Endothelial cell of umbilical vein (primary cell): ENCODE measurements around the gene INPP5E. TPM values are rescaled to one million over a fixed set of nuclear protein-coding genes. Genes with fewer than 3 reads are reported as not detected.

ENCODE experiments used
- BruUV-seq: library from RNA; stranded (reverse); fragments of 400-500 nt; replicated peaks from 2 replicates; lab custom pipeline; 2021; lab: Mats Ljungman, UMichigan
- CTCF ChIA-PET: fragments of 300-600, 350-600 bp; sonication (Branson Sonifier 250); formaldehyde crosslinking; loops from one replicate; lab custom pipeline; 2021; ENCODE audit warnings: antibody characterized with exemption, inconsistent platforms; lab: Charles Lee
- POLR2A ChIA-PET: fragments of 300-600, 350-600 bp; sonication (Branson Sonifier 250); formaldehyde crosslinking; loops from one replicate; lab custom pipeline; 2021; ENCODE audit warnings: antibody characterized with exemption, inconsistent platforms; lab: Charles Lee
- DNase-seq: peaks from one replicate; pipeline ENCODE4 v3.0.0-alpha.2; 2011; ENCODE audit warnings: low read depth, low spot score
- FAIRE-seq: peaks from 2 replicates; lab custom pipeline; 2011; peaks lifted over from hg19 to GRCh38; lab: Jason Lieb, UNC
- H2AFZ ChIP-seq: 2 replicates; pipeline ENCODE4 v1.6.0; 2012; ENCODE audit warnings: low read depth, low read length, control low read depth, inconsistent platforms
- H3K27ac ChIP-seq: 2 replicates; pipeline ENCODE4 v1.5.1; 2011; ENCODE audit warnings: low read depth, mild to moderate bottlenecking, control low read depth, low read length, moderate library complexity; ENCODE audit not compliant: insufficient read depth
- H3K27me3 ChIP-seq, 2 experiments: 2 replicates each; pipeline versions ENCODE4 v1.6.0 to v1.6.1; 2011; ENCODE audit warnings: low read length in 2 of 2, mixed read lengths in 1 of 2; ENCODE audit not compliant: control insufficient read depth in 2 of 2, insufficient read depth in 2 of 2
- H3K36me3 ChIP-seq, 2 experiments: 2 replicates in 1 of 2; 3 replicates in 1 of 2; pipeline ENCODE4 v1.5.1; 2011; ENCODE audit warnings: low read length in 2 of 2, mild to moderate bottlenecking in 1 of 2, moderate library complexity in 1 of 2; ENCODE audit not compliant: control insufficient read depth in 2 of 2, insufficient read depth in 2 of 2; ENCODE audit errors: extremely low read depth in 1 of 2
- H3K4me1 ChIP-seq: 3 replicates; pipeline ENCODE4 v1.5.1; 2011; ENCODE audit warnings: mild to moderate bottlenecking, low read length; ENCODE audit not compliant: control insufficient read depth, insufficient read depth; ENCODE audit errors: extremely low read depth
- H3K4me2 ChIP-seq: 2 replicates; pipeline ENCODE4 v1.6.1; 2011; ENCODE audit warnings: low read length, control low read depth, mixed read lengths; ENCODE audit not compliant: insufficient read depth
- H3K4me3 ChIP-seq, 3 experiments: fragments of 200-600 bp in 1 of 3; sonication (generic), shearing (Covaris generic) in 1 of 3; replicated peaks in 1 of 3; 2 replicates each; pipeline ENCODE4 v1.5.1; 2011 to 2016; ENCODE audit warnings: control low read depth in 3 of 3, low read length in 3 of 3, mild to moderate bottlenecking in 2 of 3, inconsistent platforms in 1 of 3, low read depth in 1 of 3, moderate library complexity in 1 of 3; ENCODE audit not compliant: insufficient read depth in 1 of 3
- H3K79me2 ChIP-seq: 2 replicates; pipeline ENCODE4 v1.6.0; 2012; ENCODE audit warnings: low read length, inconsistent platforms; ENCODE audit not compliant: control insufficient read depth, insufficient read depth
- H3K9ac ChIP-seq: replicated peaks from 2 replicates; pipeline ENCODE3; 2011; ENCODE audit warnings: low read length, control low read depth; ENCODE audit not compliant: insufficient read depth; ENCODE audit errors: extremely low read depth
- H3K9me1 ChIP-seq: replicated peaks from 3 replicates; pipeline ENCODE4 v1.6.0; 2011; ENCODE audit warnings: mild to moderate bottlenecking, low read length; ENCODE audit not compliant: control insufficient read depth, insufficient read depth; ENCODE audit errors: extremely low read depth
- H3K9me3 ChIP-seq: replicated peaks from 2 replicates; pipeline ENCODE4 v1.5.1; 2012; ENCODE audit warnings: low read length, inconsistent platforms; ENCODE audit not compliant: control insufficient read depth, insufficient read depth
- H4K20me1 ChIP-seq: replicated peaks from 2 replicates; pipeline ENCODE3; 2011; ENCODE audit warnings: mild to moderate bottlenecking, low read length; ENCODE audit not compliant: control insufficient read depth, insufficient read depth; ENCODE audit errors: extremely low read depth
- EZH2 ChIP-seq: IDR thresholded peaks from 2 replicates; pipeline ENCODE4 v1.6.1; 2012; ENCODE audit warnings: borderline replicate concordance, low read depth, mild to moderate bottlenecking, moderate library complexity, low read length, inconsistent platforms; ENCODE audit not compliant: severe bottlenecking
- FOS ChIP-seq: IDR thresholded peaks from 2 replicates; pipeline ENCODE4 v1.6.1; 2011; ENCODE audit warnings: mild to moderate bottlenecking, low read length, moderate library complexity, borderline replicate concordance; ENCODE audit not compliant: insufficient read depth
- GATA2 ChIP-seq: IDR thresholded peaks from 2 replicates; pipeline ENCODE4 v1.7.0; 2011; ENCODE audit warnings: low read depth, mild to moderate bottlenecking, moderate library complexity, mixed read lengths, low read length; ENCODE audit not compliant: insufficient read length, insufficient read depth
- JUN ChIP-seq: IDR thresholded peaks from 2 replicates; pipeline ENCODE4 v1.6.1; 2011; ENCODE audit warnings: borderline replicate concordance, low read depth; ENCODE audit not compliant: insufficient read length, insufficient read depth
- MYC ChIP-seq: IDR thresholded peaks from one replicate; pipeline ENCODE4 v1.6.1; 2011; ENCODE audit warnings: mild to moderate bottlenecking, low read depth, low read length
- POLR2A ChIP-seq: IDR thresholded peaks from 2 replicates; pipeline ENCODE4 v1.6.1; 2012; ENCODE audit warnings: low read depth, mild to moderate bottlenecking, control low read depth, low read length
- POLR2AphosphoS5 ChIP-seq: IDR thresholded peaks from 2 replicates; pipeline ENCODE4 v1.6.1; 2012; ENCODE audit warnings: low read depth, mild to moderate bottlenecking, control low read depth, low read length, moderate library complexity; ENCODE audit not compliant: insufficient read depth
- dilution Hi-C: fragments of 300-500 bp; cut with MboI; formaldehyde crosslinking; loops from one replicate; pipeline ENCODE4 v1.15.0; 2019; ENCODE audit warnings: low sequenced_read_pairs; ENCODE audit not compliant: extremely low pct_ligation_motif_present
- intact Hi-C: fragments of 100-400 bp; cut with micrococcal nuclease; formaldehyde crosslinking; loops from one replicate; pipeline ENCODE4 v1.10.0; 2022
- polyA plus RNA-seq, 4 experiments: library from polyadenylated mRNA; depleted of rRNA in 3 of 4; stranded (reverse) in 3 of 4; unstranded in 1 of 4; fragments of >200 nt; gene quantifications; 2 replicates each; pipeline versions ENCODE4 v1.2.1 to v1.2.3, GENCODE V29; 2011 to 2012; ENCODE audit warnings: missing spikeins in 1 of 4
- total RNA-seq: library from RNA; stranded (reverse); gene quantifications from 2 replicates; pipeline ENCODE4 v1.2.3, GENCODE V29; 2021
- TF ChIP-seq, protein P1 (sequence below): IDR thresholded peaks from 2 replicates; pipeline ENCODE4 v1.6.1; 2011; ENCODE audit not compliant: insufficient read depth, insufficient read length
- TF ChIP-seq, protein P2 (sequence below), 2 donors: IDR thresholded peaks; 1 replicate in 1 of 2; 2 replicates in 1 of 2; pipeline ENCODE4 v1.5.1; 2011; ENCODE audit warnings: low read length in 2 of 2, mild to moderate bottlenecking in 2 of 2, moderate library complexity in 2 of 2, control low read depth in 1 of 2, inconsistent platforms in 1 of 2, low read depth in 1 of 2; ENCODE audit not compliant: insufficient read depth in 1 of 2; ENCODE audit errors: extremely low read depth in 1 of 2

The INPP5E gene
- total and polyA plus RNA-seq, 2 donors (not counting 3 experiments of a cell fraction or from before 2014, with no cell fraction given): 15.0 to 24.5 TPM

DNA sequence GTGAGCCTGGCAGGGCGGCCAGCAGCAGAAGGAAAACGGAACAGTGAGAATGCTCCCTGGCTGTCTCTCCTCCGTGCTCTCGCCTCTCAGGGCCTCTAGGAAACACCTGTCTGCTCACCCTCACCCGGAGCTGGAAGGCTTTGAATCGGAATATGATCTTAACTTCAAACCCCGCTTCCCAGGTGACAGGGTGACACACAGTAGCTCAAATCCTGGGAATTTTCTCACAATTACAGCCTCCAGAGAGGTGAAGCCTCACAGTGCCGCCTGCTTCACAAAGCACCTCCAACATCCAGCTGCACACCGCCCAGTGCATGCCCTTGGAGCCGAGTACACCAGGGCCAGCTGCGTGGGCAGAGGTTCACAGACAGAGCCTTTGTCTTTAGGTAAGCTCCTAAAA lies 30.7 kb upstream of the INPP5E start:
- FAIRE-seq: no peak
- no peaks in the 10 kb centered on the region for H3K4me1 ChIP-seq
- H3K27me3 ChIP-seq: no peaks in the 10 kb centered on the region
- BruUV-seq: no TSS peak
- no peaks in the 10 kb centered on the region for H3K9me3 ChIP-seq
- DNase-seq: no peak
- no peak overlapping the region for H3K9ac ChIP-seq
- CTCF ChIA-PET: no interaction called here
- H3K4me3 ChIP-seq: no peak overlapping the region
- no peaks in the 10 kb centered on the region for H4K20me1 ChIP-seq
- no peak overlapping the region for H3K27ac ChIP-seq
- H2AFZ ChIP-seq: no peak overlapping the region
- peaks cover 50% of the 10 kb centered on the region for H3K79me2 ChIP-seq
- H3K36me3 ChIP-seq: peaks cover 28 to 85% of the 10 kb centered on the region in 2 experiments
- no peaks in the 10 kb centered on the region for H3K9me1 ChIP-seq
- intact Hi-C loops: no loop called here
- dilution Hi-C loops: no loop called here
- no peak overlapping the region for H3K4me2 ChIP-seq
- no peak for TF ChIP-seq POLR2A
- no peak for TF ChIP-seq MYC
- TF ChIP-seq JUN: no peak
- TF ChIP-seq, protein P1, sequence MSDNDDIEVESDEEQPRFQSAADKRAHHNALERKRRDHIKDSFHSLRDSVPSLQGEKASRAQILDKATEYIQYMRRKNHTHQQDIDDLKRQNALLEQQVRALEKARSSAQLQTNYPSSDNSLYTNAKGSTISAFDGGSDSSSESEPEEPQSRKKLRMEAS: no peak
- TF ChIP-seq, protein P2, sequence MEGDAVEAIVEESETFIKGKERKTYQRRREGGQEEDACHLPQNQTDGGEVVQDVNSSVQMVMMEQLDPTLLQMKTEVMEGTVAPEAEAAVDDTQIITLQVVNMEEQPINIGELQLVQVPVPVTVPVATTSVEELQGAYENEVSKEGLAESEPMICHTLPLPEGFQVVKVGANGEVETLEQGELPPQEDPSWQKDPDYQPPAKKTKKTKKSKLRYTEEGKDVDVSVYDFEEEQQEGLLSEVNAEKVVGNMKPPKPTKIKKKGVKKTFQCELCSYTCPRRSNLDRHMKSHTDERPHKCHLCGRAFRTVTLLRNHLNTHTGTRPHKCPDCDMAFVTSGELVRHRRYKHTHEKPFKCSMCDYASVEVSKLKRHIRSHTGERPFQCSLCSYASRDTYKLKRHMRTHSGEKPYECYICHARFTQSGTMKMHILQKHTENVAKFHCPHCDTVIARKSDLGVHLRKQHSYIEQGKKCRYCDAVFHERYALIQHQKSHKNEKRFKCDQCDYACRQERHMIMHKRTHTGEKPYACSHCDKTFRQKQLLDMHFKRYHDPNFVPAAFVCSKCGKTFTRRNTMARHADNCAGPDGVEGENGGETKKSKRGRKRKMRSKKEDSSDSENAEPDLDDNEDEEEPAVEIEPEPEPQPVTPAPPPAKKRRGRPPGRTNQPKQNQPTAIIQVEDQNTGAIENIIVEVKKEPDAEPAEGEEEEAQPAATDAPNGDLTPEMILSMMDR (IDR thresholded peaks at IDR 0.05; ENCODE audit: extremely low read depth in 1 of 2, insufficient read depth in 1 of 2, low read depth in 1 of 2, low read length in 2 of 2): no peak
- TF ChIP-seq EZH2: no peak
- TF ChIP-seq GATA2: no peak
- TF ChIP-seq FOS: no peak
- TF ChIP-seq POLR2AphosphoS5: no peak
- POLR2A ChIA-PET: no interaction called here
